DOHH2 (cell line): ENCODE measurements around the gene TNFRSF11A.

Source experiments
- H3F3A ChIP-seq: fragments of 200-600 bp; sonication (generic), shearing (Covaris generic); 2 replicates; pipeline ENCODE4 v1.6.0; 2016; ENCODE audit warnings: antibody characterized with exemption, mild to moderate bottlenecking; ENCODE audit not compliant: control insufficient read depth, insufficient read depth
- H3K27ac ChIP-seq: fragments of 200-600 bp; sonication (generic); 2 replicates; pipeline ENCODE4 v1.5.1; 2014; ENCODE audit warnings: low read depth, mild to moderate bottlenecking, low read length, moderate library complexity
- H3K27me3 ChIP-seq: fragments of 200-600 bp; sonication (generic); 2 replicates; pipeline ENCODE4 v1.6.1; 2014; ENCODE audit warnings: mild to moderate bottlenecking, low read length, mixed read lengths; ENCODE audit not compliant: control insufficient read depth
- H3K36me3 ChIP-seq: fragments of 200-600 bp; sonication (generic); 2 replicates; pipeline ENCODE4 v1.6.1; 2014; ENCODE audit warnings: mild to moderate bottlenecking, low read length, moderate library complexity, mixed read lengths; ENCODE audit not compliant: control insufficient read depth
- H3K4me1 ChIP-seq: fragments of 200-600 bp; sonication (generic); 2 replicates; pipeline ENCODE4 v1.6.1; 2014; ENCODE audit warnings: mild to moderate bottlenecking, low read length, mixed read lengths; ENCODE audit not compliant: control insufficient read depth
- H3K4me2 ChIP-seq: fragments of 200-600 bp; sonication (generic); 2 replicates; pipeline ENCODE4 v1.6.0; 2014; ENCODE audit warnings: mild to moderate bottlenecking, low read length, moderate library complexity
- H3K4me3 ChIP-seq: fragments of 200-600 bp; sonication (generic); 2 replicates; pipeline ENCODE4 v1.5.1; 2014; ENCODE audit warnings: mild to moderate bottlenecking, low read length, mixed read lengths
- H3K79me2 ChIP-seq: fragments of 200-600 bp; sonication (generic); 2 replicates; pipeline ENCODE4 v1.6.1; 2014; ENCODE audit warnings: mild to moderate bottlenecking, low read length, mixed read lengths; ENCODE audit not compliant: control insufficient read depth
- H3K9me2 ChIP-seq: fragments of 200-600 bp; sonication (generic); replicated peaks from 2 replicates; pipeline ENCODE4 v1.6.1; 2014; ENCODE audit warnings: mild to moderate bottlenecking, low read length, mixed read lengths; ENCODE audit not compliant: control insufficient read depth
- H3K9me3 ChIP-seq: fragments of 200-600 bp; sonication (generic); 2 replicates; pipeline ENCODE4 v1.6.1; 2014; ENCODE audit warnings: antibody characterized with exemption, low read length, mixed read lengths; ENCODE audit not compliant: control insufficient read depth, insufficient read depth
- H4K20me1 ChIP-seq: fragments of 200-600 bp; sonication (generic); 2 replicates; pipeline ENCODE4 v1.6.0; 2014; ENCODE audit warnings: low read depth, mild to moderate bottlenecking, antibody characterized with exemption, low read length, moderate library complexity; ENCODE audit not compliant: control insufficient read depth, insufficient read depth
- CTCF ChIP-seq: fragments of 200-600 bp; sonication (generic); IDR thresholded peaks from one replicate; pipeline ENCODE4 v1.5.1; 2014; ENCODE audit warnings: antibody characterized with exemption, mild to moderate bottlenecking, low read depth, low read length; ENCODE audit not compliant: poor library complexity, severe bottlenecking
- EZH2phosphoT487 ChIP-seq: fragments of 200-600 bp; sonication (generic); IDR thresholded peaks from 2 replicates; pipeline ENCODE4 v1.6.1; 2017; ENCODE audit warnings: borderline replicate concordance, mild to moderate bottlenecking, antibody characterized with exemption, low read length, moderate library complexity, mixed read lengths

TNFRSF11A gene

DNA sequence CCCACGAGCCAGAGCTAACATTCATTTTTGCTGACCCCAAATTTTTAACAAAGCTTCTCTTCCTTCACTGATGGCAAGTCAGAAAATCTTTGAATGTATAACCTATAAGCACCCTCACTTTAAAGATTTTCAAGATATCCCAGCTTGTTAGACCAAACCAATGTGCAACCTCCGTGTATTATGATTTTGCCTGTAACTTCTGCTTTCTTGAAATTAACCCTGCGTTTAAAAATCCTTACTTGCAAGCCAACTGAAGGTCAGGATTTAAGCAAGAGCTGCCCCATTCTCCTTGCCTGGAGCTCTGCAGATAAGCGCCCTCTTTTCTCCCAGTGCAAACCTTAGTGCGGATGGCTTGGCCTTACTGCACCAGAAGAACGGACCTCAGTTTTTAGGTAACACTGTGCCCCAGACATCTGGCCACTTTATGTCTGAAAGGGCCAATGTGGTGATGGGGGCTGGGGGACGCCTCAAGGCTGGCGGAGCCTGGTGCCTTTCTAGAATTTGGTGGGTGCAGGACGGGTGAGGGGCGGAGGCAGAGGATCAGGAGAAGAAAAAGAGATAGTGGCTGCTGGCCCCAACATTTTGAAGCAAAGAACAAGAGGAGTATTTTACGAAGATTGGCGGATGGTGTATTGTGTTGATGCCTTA, 805 bp upstream of the TNFRSF11A start:
- Histone ChIP-seq H3K9me3 (no peaks in the 10 kb centered on the region), H3K27me3 (peaks cover 51% of the 10 kb centered on the region), H3K79me2 (no peaks in the 10 kb centered on the region), H3K4me2 (peak overlapping the region; percentile 35; the same call in 1 of the 2 replicates), H3K4me1 (peaks cover 12% of the 10 kb centered on the region), H4K20me1 (no peaks in the 10 kb centered on the region), H3F3A (no peaks in the 10 kb centered on the region; the same call in 1 of the 2 replicates), H3K9me2 (no peaks in the 10 kb centered on the region), H3K27ac (no peak overlapping the region), H3K36me3 (no peaks in the 10 kb centered on the region), H3K4me3 (no peak overlapping the region)
- TF ChIP-seq EZH2phosphoT487 (no peak), CTCF (no peak)

- peak overlapping the region; percentile 58 for H3K4me3 ChIP-seq
- peaks cover 46% of the 10 kb centered on the region for H3K27me3 ChIP-seq
- peak overlapping the region; percentile 56 for H3K4me2 ChIP-seq
- H3K36me3 ChIP-seq = no peaks in the 10 kb centered on the region
- TF ChIP-seq CTCF (no peak), EZH2phosphoT487 (no peak)
- H3K79me2 ChIP-seq = no peaks in the 10 kb centered on the region
- H3K9me2 ChIP-seq = no peaks in the 10 kb centered on the region
- no peaks in the 10 kb centered on the region for H4K20me1 ChIP-seq
- H3F3A ChIP-seq = no peaks in the 10 kb centered on the region; the same call in 1 of the 2 replicates
- no peaks in the 10 kb centered on the region for H3K9me3 ChIP-seq
- H3K27ac ChIP-seq = no peak overlapping the region
- H3K4me1 ChIP-seq = peaks cover 9% of the 10 kb centered on the region; the same call in 1 of the 2 replicates
These were observed 916 bp downstream of the TNFRSF11A start for GRCh38 chr18:62325806-62326645.

DNA sequence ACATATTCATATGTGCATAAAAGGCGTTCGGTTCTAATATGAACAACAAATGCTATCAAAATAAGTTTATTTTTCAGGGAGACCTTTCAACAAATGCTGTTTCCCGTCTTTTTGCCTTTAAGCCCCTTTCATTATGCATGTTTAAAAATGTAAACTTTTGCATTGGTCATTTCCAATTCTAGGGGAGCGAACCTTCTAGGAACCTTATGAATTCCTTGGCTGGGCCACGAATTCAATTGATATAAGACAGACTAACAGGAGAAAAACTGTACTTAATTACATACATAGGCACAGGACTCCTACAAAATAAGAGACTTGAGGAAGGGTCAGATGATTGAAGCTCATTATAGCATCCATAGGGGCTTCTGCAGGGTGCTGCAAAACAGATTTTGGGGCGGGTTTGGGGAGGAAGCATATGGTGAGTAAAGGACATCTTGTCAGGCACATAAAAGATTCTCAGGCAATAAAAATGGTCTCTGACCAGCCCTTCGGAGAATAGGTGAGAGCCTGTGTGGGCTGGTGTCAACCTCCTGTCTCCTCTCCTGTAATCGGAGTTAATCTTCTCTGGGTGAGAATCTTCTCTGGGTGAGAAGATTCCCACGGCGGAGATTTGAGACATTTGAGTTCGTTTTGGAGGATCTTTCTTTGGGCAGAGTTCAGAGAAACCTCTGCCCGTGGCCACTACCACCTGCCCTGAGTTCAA, 1.7 kb downstream of the TNFRSF11A start:
- Histone ChIP-seq H3K4me2 (no peak overlapping the region), H3K27me3 (peaks cover 42% of the 10 kb centered on the region), H3K9me2 (no peaks in the 10 kb centered on the region), H3K4me3 (no peak overlapping the region), H3K9me3 (no peaks in the 10 kb centered on the region), H4K20me1 (no peaks in the 10 kb centered on the region), H3K36me3 (no peaks in the 10 kb centered on the region), H3K79me2 (no peaks in the 10 kb centered on the region), H3K4me1 (peaks cover 15% of the 10 kb centered on the region), H3F3A (no peaks in the 10 kb centered on the region; the same call in 1 of the 2 replicates), H3K27ac (no peak overlapping the region)
- no peak for TF ChIP-seq CTCF
- no peak for TF ChIP-seq EZH2phosphoT487
